Measurements from ENCODE around the gene RANGAP1. TPM values are rescaled to one million over a fixed set of nuclear protein-coding genes. Genes with fewer than 3 reads are reported as not detected.

The RANGAP1 gene
- polyA plus RNA-seq, 2 of the 4 experiments (the other 2 are of a cell fraction): 44.9 to 75.1 TPM

- FAIRE-seq: no peak
- TF ChIP-seq ZFP36 (IDR thresholded peaks at IDR 0.05; ENCODE audit: borderline replicate concordance, partially characterized antibody) (no peak), EP300 (IDR thresholded peaks at IDR 0.05) (no peak), EHF (CRISPR knock-in tag; IDR thresholded peaks at IDR 0.05) (no peak), KDM1A (IDR thresholded peaks at IDR 0.05; ENCODE audit: low read depth) (no peak), TFCP2L1 (CRISPR knock-in tag; IDR thresholded peaks at IDR 0.05) (no peak), RCOR1 (IDR thresholded peaks at IDR 0.05; ENCODE audit: low read depth, low read length) (no peak), BHLHE40 (IDR thresholded peaks at IDR 0.05; ENCODE audit: low read depth, low read length) (no peak), RARB (CRISPR knock-in tag; IDR thresholded peaks at IDR 0.05) (no peak), JUNB (IDR thresholded peaks at IDR 0.05) (no peak), ZC3H11A (IDR thresholded peaks at IDR 0.05) (no peak), RAD21 (conservative IDR thresholded peaks at IDR 0.05 in 1 of 2, IDR thresholded peaks at IDR 0.05 in 1 of 2) (no peak), POLR2AphosphoS2 (conservative IDR thresholded peaks at IDR 0.05; ENCODE audit: low read length) (no peak), HOXA7 (CRISPR knock-in tag; IDR thresholded peaks at IDR 0.05) (no peak), HDAC2 (IDR thresholded peaks at IDR 0.05) (no peak), CTCF (IDR thresholded peaks at IDR 0.05) (no peak)
- TF ChIP-seq, protein P1, sequence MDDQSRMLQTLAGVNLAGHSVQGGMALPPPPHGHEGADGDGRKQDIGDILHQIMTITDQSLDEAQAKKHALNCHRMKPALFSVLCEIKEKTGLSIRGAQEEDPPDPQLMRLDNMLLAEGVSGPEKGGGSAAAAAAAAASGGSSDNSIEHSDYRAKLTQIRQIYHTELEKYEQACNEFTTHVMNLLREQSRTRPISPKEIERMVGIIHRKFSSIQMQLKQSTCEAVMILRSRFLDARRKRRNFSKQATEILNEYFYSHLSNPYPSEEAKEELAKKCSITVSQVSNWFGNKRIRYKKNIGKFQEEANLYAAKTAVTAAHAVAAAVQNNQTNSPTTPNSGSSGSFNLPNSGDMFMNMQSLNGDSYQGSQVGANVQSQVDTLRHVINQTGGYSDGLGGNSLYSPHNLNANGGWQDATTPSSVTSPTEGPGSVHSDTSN (IDR thresholded peaks at IDR 0.05): no peak
These were observed 29.6 kb upstream of the RANGAP1 start for GRCh38 chr22:41315586-41315985.

DNA sequence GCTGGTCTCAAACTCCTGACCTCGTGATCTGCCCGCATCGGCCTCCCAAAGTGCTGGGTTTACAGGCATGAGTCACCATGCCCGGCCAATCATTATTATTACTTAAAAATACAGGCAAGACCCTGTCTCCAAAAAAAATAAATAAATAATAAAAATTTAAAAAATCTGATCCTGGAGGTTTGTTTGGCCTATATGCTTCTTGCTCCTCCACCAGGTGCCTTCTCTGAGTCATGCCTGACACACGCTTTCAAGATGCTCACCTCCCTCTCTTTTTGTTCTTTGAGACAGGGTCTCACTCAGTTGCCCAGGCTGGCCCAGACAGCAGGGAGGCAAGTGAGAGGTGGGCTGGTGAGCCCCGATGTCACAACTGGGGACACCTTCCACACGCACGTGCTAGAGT, 28.8 kb upstream of the RANGAP1 start:
- FAIRE-seq (no peak), ATAC-seq (no peak), DNase-seq (ENCODE audit: low read depth in 1 of 2, low spot score in 1 of 2) (no peak)
- CTCF ChIA-PET: no interaction called here
- H3K27ac ChIP-seq: no peak overlapping the region
- H3K4me1 ChIP-seq: peaks cover 6% of the 10 kb centered on the region; the same call in 1 of the 3 replicates
- TF ChIP-seq E2F6 (IDR thresholded peaks at IDR 0.05; ENCODE audit: borderline replicate concordance, low read depth) (no peak), GATA3 (IDR thresholded peaks at IDR 0.05; ENCODE audit: borderline replicate concordance) (no peak), HDAC2 (IDR thresholded peaks at IDR 0.05) (no peak), CEBPB (IDR thresholded peaks at IDR 0.05) (no peak), KDM1A (IDR thresholded peaks at IDR 0.05; ENCODE audit: low read depth) (no peak), SREBF2 (IDR thresholded peaks at IDR 0.05) (no peak), ATOH8 (CRISPR knock-in tag; IDR thresholded peaks at IDR 0.05; ENCODE audit: low read depth) (no peak), EHF (CRISPR knock-in tag; IDR thresholded peaks at IDR 0.05) (no peak), CTCF (IDR thresholded peaks at IDR 0.05) (no peak), FOXS1 (CRISPR knock-in tag; IDR thresholded peaks at IDR 0.05) (no peak), BHLHE40 (IDR thresholded peaks at IDR 0.05; ENCODE audit: low read depth, low read length) (no peak), JUN (IDR thresholded peaks at IDR 0.05) (no peak), FOSL2 (IDR thresholded peaks at IDR 0.05) (no peak), FOSL2 (CRISPR knock-in tag; IDR thresholded peaks at IDR 0.05) (no peak), NFE2L2 (conservative IDR thresholded peaks at IDR 0.05; ENCODE audit: low read length) (no peak)
- TF ChIP-seq, protein P2, sequence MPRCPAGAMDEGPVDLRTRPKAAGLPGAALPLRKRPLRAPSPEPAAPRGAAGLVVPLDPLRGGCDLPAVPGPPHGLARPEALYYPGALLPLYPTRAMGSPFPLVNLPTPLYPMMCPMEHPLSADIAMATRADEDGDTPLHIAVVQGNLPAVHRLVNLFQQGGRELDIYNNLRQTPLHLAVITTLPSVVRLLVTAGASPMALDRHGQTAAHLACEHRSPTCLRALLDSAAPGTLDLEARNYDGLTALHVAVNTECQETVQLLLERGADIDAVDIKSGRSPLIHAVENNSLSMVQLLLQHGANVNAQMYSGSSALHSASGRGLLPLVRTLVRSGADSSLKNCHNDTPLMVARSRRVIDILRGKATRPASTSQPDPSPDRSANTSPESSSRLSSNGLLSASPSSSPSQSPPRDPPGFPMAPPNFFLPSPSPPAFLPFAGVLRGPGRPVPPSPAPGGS (IDR thresholded peaks at IDR 0.05): no peak
- H3K9me3 ChIP-seq: no peaks in the 10 kb centered on the region
- H3K4me3 ChIP-seq: no peak overlapping the region
- H3K4me2 ChIP-seq: no peak overlapping the region
- WGBS (ENCODE audit: missing lambda C conversion rate): 94% methylated on average over 7 of the region's 8 CpGs
- POLR2A ChIA-PET: no interaction called here

More at GRCh38 chr22:41315586-41315985, 29.6 kb upstream of the RANGAP1 start:
- ChIA-PET POLR2A (no interaction called here), CTCF (no interaction called here)
- no peak overlapping the region for H3K4me2 ChIP-seq
- H3K4me3 ChIP-seq: no peak overlapping the region
- 80% methylated on average over 1 of the region's 1 CpG for WGBS (ENCODE audit: missing lambda C conversion rate)
- ATAC-seq: no peak
- H3K4me1 ChIP-seq: peaks cover 6% of the 10 kb centered on the region; the same call in 1 of the 3 replicates
- H3K27ac ChIP-seq: no peak overlapping the region
- DNase-seq (ENCODE audit: low read depth in 1 of 2, low spot score in 1 of 2): no peak
- no peaks in the 10 kb centered on the region for H3K9me3 ChIP-seq
